Hepatocyte (in vitro differentiated cells): ENCODE measurements around the gene TMEM95. TPM values are rescaled to one million over a fixed set of nuclear protein-coding genes. Genes with fewer than 3 reads are reported as not detected.
"Not testable (repeated sequence)": the region's sequence is repeated elsewhere in the genome, so short reads cannot be mapped to it uniquely, and the experiment has no call there.

Experiments used
- DNase-seq: peaks from one replicate; pipeline ENCODE4 v3.0.0-alpha.2; 2016; ENCODE audit warnings: low spot score
- H2AFZ ChIP-seq: fragments of 200-600 bp; sonication (generic); 2 replicates; pipeline ENCODE4 v1.6.0; 2016; ENCODE audit warnings: antibody characterized with exemption, mild to moderate bottlenecking
- H3K27ac ChIP-seq: fragments of 200-600 bp; sonication (generic); 2 replicates; pipeline ENCODE4 v1.5.1; 2016; ENCODE audit warnings: mild to moderate bottlenecking
- H3K27me3 ChIP-seq: fragments of 200-600 bp; sonication (generic); 2 replicates; pipeline ENCODE4 v1.6.1; 2016
- H3K36me3 ChIP-seq: fragments of 200-600 bp; sonication (generic); replicated peaks from 2 replicates; pipeline ENCODE4 v1.5.1; 2016; ENCODE audit warnings: low read depth; ENCODE audit not compliant: insufficient read depth
- H3K4me1 ChIP-seq: fragments of 200-600 bp; sonication (generic); 2 replicates; pipeline ENCODE4 v1.5.1; 2016; ENCODE audit warnings: mild to moderate bottlenecking, moderate library complexity; ENCODE audit not compliant: insufficient read depth
- H3K4me2 ChIP-seq: fragments of 200-600 bp; sonication (generic); 2 replicates; pipeline ENCODE4 v1.6.0; 2016
- H3K4me3 ChIP-seq: fragments of 200-600 bp; sonication (generic); 2 replicates; pipeline ENCODE4 v1.5.1; 2016; ENCODE audit warnings: mild to moderate bottlenecking
- H3K79me2 ChIP-seq: fragments of 200-600 bp; sonication (generic); 2 replicates; pipeline ENCODE4 v1.6.0; 2017; ENCODE audit warnings: mild to moderate bottlenecking
- H3K9me2 ChIP-seq: fragments of 200-600 bp; sonication (generic); replicated peaks from 2 replicates; pipeline ENCODE4 v1.6.0; 2017; ENCODE audit warnings: mild to moderate bottlenecking; ENCODE audit not compliant: insufficient read depth
- H3K9me3 ChIP-seq: fragments of 200-600 bp; sonication (generic); 2 replicates; pipeline ENCODE4 v1.5.1; 2016; ENCODE audit warnings: low read depth, mild to moderate bottlenecking
- H4K20me1 ChIP-seq: fragments of 200-600 bp; sonication (generic); 2 replicates; pipeline ENCODE4 v1.6.0; 2016; ENCODE audit warnings: mild to moderate bottlenecking; ENCODE audit not compliant: insufficient read depth, poor library complexity, severe bottlenecking
- EZH2 ChIP-seq: fragments of 200-600 bp; sonication (generic); IDR thresholded peaks from 2 replicates; pipeline ENCODE4 v1.6.1; 2016; ENCODE audit warnings: antibody characterized with exemption, mild to moderate bottlenecking, borderline replicate concordance
- EZH2phosphoT487 ChIP-seq: fragments of 200-600 bp; sonication (generic); IDR thresholded peaks from one replicate; pipeline ENCODE4 v1.6.1; 2018; ENCODE audit warnings: antibody characterized with exemption, mild to moderate bottlenecking, low read depth, moderate library complexity; ENCODE audit not compliant: unreplicated experiment, severe bottlenecking
- WGBS: methylation state at CpG from one replicate; pipeline ENCODE4 v1.1.6; 2016; ENCODE audit warnings: low lambda C conversion rate; ENCODE audit errors: missing lambda C conversion rate; 5-methylcytosine and 5-hydroxymethylcytosine counted together
- polyA plus RNA-seq: library from polyadenylated mRNA; unstranded; fragments of >200 nt; fragmentation: Nextera tagmentation; extraction: Ambion mirVana; gene quantifications from 2 replicates; pipeline ENCODE4 v1.2.1, GENCODE V29; 2016
- total RNA-seq: library from RNA; depleted of rRNA; stranded (reverse); fragments of >200 nt; gene quantifications from 2 replicates; pipeline ENCODE4 v1.2.3, GENCODE V29; 2014
- TF ChIP-seq, protein P1 (sequence below): fragments of 200-600 bp; sonication (generic); IDR thresholded peaks from 2 replicates; pipeline ENCODE4 v1.5.1; 2016; ENCODE audit warnings: antibody characterized with exemption, mild to moderate bottlenecking; ENCODE audit not compliant: poor library complexity

TMEM95 gene
- total and polyA plus RNA-seq, 2 experiments from 2014 or later: not detected

GRCh38 chr17:7336240-7337175 lies 18.4 kb upstream of the TMEM95 start, which contains the start of gene ACAP1:
ACAP1 (plus strand) TSS chr17:7336529; CDS start chr17:7336735, 206 bp downstream.
- Histone ChIP-seq H3K79me2 (no peaks in the 10 kb centered on the region), H3K9me3 (no peaks in the 10 kb centered on the region), H3K4me1 (no peaks in the 10 kb centered on the region), H3K4me3 (no peak within 1 kb of the TSS), H3K27me3 (no peaks in the 10 kb centered on the region), H4K20me1 (no peaks in the 10 kb centered on the region), H3K4me2 (no peak within 1 kb of the TSS), H2AFZ (no peak within 1 kb of the TSS), H3K9me2 (no peaks in the 10 kb centered on the region), H3K27ac (no peak within 1 kb of the TSS), H3K36me3 (no peaks in the 10 kb centered on the region)
- DNase-seq: no peak
- WGBS: 65% methylated on average over 14 of the region's 17 CpGs
- TF ChIP-seq EZH2phosphoT487 (no peak), EZH2 (no peak)
- TF ChIP-seq, protein P1, sequence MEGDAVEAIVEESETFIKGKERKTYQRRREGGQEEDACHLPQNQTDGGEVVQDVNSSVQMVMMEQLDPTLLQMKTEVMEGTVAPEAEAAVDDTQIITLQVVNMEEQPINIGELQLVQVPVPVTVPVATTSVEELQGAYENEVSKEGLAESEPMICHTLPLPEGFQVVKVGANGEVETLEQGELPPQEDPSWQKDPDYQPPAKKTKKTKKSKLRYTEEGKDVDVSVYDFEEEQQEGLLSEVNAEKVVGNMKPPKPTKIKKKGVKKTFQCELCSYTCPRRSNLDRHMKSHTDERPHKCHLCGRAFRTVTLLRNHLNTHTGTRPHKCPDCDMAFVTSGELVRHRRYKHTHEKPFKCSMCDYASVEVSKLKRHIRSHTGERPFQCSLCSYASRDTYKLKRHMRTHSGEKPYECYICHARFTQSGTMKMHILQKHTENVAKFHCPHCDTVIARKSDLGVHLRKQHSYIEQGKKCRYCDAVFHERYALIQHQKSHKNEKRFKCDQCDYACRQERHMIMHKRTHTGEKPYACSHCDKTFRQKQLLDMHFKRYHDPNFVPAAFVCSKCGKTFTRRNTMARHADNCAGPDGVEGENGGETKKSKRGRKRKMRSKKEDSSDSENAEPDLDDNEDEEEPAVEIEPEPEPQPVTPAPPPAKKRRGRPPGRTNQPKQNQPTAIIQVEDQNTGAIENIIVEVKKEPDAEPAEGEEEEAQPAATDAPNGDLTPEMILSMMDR: no peak

GRCh38 chr17:7337600-7337999 lies 17.4 kb upstream of the TMEM95 start:
- not testable (repeated sequence) for H3K9me2 ChIP-seq, DNase-seq, H3K4me2 ChIP-seq, H3K36me3 ChIP-seq, H3K4me3 ChIP-seq, H2AFZ ChIP-seq, H3K79me2 ChIP-seq, H3K4me1 ChIP-seq, H4K20me1 ChIP-seq, H3K27me3 ChIP-seq, H3K27ac ChIP-seq, H3K9me3 ChIP-seq
- WGBS: 90% methylated on average over 7 of the region's 7 CpGs

GRCh38 chr17:7340179-7340578 lies 14.8 kb upstream of the TMEM95 start:
- no peak for DNase-seq
- no peak overlapping the region for H3K27ac ChIP-seq

DNA sequence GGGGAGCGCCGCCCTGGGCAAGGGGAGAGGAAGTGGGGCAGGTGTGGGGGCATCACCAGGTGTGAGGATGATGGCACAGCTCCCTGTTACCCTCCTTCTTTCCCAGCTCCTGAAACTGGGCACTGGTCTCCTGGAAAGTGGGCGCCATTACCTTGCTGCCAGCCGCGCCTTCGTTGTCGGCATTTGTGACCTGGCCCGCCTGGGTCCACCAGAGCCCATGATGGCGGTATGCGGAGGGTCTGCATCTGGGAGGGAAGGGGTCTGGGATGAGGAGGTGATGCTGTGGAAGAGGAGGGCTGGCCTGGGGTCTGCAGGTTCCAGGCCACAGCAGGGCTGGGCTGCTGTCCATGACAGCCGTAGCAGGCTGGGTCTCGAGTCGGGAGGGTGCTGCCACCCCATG lies 13.1 kb upstream of the TMEM95 start:
- TF ChIP-seq EZH2phosphoT487 (no peak), EZH2 (no peak)
- TF ChIP-seq, protein P1: no peak
- no peak for DNase-seq
- 95% methylated on average over 13 of the region's 13 CpGs for WGBS
- Histone ChIP-seq H3K4me1 (no peaks in the 10 kb centered on the region), H3K9me2 (no peaks in the 10 kb centered on the region), H3K79me2 (no peaks in the 10 kb centered on the region), H4K20me1 (no peaks in the 10 kb centered on the region), H3K4me2 (no peak overlapping the region), H3K27me3 (no peaks in the 10 kb centered on the region), H3K27ac (no peak overlapping the region), H3K36me3 (no peaks in the 10 kb centered on the region), H3K9me3 (no peaks in the 10 kb centered on the region), H3K4me3 (no peak overlapping the region), H2AFZ (no peak overlapping the region)

More at GRCh38 chr17:7340179-7340578, 14.8 kb upstream of the TMEM95 start:
- no peaks in the 10 kb centered on the region for H3K9me3 ChIP-seq
- H3K4me2 ChIP-seq: no peak overlapping the region
- TF ChIP-seq EZH2 (no peak), EZH2phosphoT487 (no peak)
- TF ChIP-seq, protein P1: no peak
- H2AFZ ChIP-seq: no peak overlapping the region
- no peaks in the 10 kb centered on the region for H3K9me2 ChIP-seq
- no peaks in the 10 kb centered on the region for H3K27me3 ChIP-seq
- H3K79me2 ChIP-seq: no peaks in the 10 kb centered on the region
- WGBS: 82% methylated on average over 2 of the region's 2 CpGs
- H3K4me3 ChIP-seq: no peak overlapping the region
- no peaks in the 10 kb centered on the region for H4K20me1 ChIP-seq
- H3K4me1 ChIP-seq: no peaks in the 10 kb centered on the region
- H3K36me3 ChIP-seq: no peaks in the 10 kb centered on the region
